ENCODE measurements around the gene SULT1C4.
"Not testable (repeated sequence)": the region's sequence is repeated elsewhere in the genome, so short reads cannot be mapped to it uniquely, and the experiment has no call there.

SULT1C4 gene

DNA sequence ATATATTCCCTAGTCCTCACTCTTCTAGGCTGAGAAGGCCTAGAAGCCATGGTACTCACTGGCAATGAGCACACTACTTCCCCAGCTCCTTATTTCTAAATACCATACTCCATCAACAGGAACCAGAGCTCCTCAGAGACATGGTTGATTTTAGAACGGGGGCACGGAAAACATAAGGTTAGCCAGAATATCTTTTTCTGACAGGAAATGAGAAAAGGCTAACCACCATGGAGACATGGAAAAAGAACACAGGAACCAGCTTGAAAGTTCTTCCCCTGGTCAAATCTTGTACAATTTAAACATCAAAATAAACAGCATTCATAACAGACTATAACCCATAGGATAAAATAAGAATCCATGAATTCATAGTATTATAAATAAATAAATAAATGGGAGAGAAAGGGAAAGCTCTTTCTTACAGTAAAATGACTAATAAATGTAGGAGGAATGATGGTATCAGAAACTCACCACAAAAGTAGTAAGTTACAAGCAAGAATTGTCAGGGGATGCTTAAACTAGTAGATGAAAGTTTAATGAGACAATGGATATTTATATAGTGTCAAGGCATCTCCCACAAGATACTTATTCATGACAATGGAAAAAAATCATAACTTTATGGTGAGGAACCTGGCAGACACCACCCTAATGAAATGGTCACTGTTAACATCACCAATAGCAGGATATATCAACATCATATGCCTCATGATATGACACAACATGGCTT, 50.7 kb downstream of the SULT1C4 start:
- no peak for TF ChIP-seq ZFX (IDR thresholded peaks at IDR 0.05; ENCODE audit: borderline replicate concordance)
- no peak for TF ChIP-seq CTCF (IDR thresholded peaks at IDR 0.05)
- no peak overlapping the region for H3K27ac ChIP-seq

- not testable (repeated sequence) for H3K27ac ChIP-seq
Measured at GRCh38 chr2:108435578-108435977, 57.8 kb downstream of the SULT1C4 start.

DNA sequence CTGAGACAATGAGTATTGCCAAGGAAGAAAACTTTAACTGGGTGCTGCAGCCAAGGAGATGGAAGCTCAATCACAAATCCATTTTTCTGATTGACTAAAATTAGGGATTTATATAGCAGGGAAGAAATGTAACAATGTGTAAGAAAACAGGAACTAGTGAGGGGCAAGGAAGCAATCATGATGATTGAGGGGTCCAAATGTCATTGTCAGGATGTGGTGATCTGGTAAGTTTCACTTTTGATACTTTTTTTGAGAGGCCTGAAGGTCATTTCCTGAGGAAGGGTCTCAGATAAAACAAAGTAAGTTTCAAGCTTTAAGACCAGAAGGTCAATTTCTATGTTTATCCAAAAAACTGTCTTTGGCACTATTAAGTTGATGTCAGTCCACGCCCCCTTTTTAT, 59.2 kb downstream of the SULT1C4 start:
- TF ChIP-seq CTCF (IDR thresholded peaks at IDR 0.05) (no peak), ZFX (IDR thresholded peaks at IDR 0.05; ENCODE audit: borderline replicate concordance) (no peak)
- H3K27ac ChIP-seq = no peak overlapping the region

Data from 22Rv1 (cell line).